GM13977 (cell line): ENCODE data around the gene AKT3.

ENCODE experiments used
- DNase-seq: peaks from one replicate; pipeline ENCODE4 v3.0.0; 2012; ENCODE audit warnings: low spot score
- in situ Hi-C: fragments of 300-500 bp; cut with MboI; formaldehyde crosslinking; loops from one replicate; pipeline ENCODE4 v1.12.0; 2022; ENCODE audit warnings: low sequenced_read_pairs, low pct_unique_long_range_greater_than_20kb, mixed read lengths, inconsistent platforms; ENCODE audit not compliant: unreplicated experiment
- TF ChIP-seq, protein P1 (sequence below): IDR thresholded peaks from 2 replicates; pipeline ENCODE4 v1.5.1; 2012; ENCODE audit warnings: mild to moderate bottlenecking, control low read depth; ENCODE audit not compliant: insufficient read depth; ENCODE audit errors: extremely low read depth, missing control alignments

The AKT3 gene

DNA sequence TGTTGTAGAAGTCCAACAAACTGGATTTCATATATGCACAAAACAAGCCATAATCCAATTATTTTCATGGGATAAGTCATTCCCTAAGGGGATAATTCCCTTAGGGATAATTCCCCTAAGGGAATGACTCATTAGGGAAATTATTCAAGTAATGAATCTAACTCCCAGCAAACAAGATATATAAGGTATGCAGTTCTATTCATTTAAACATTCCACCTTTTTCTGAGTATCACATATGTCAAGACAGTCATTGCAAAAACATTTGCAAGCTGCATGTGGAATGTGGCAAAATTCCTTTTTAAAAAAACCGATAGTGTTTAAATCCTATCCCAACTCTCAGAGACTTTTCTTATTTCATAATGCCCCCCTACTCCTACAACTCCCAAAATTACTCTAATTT, 131.2 kb downstream of the AKT3 start:
- TF ChIP-seq, protein P1, sequence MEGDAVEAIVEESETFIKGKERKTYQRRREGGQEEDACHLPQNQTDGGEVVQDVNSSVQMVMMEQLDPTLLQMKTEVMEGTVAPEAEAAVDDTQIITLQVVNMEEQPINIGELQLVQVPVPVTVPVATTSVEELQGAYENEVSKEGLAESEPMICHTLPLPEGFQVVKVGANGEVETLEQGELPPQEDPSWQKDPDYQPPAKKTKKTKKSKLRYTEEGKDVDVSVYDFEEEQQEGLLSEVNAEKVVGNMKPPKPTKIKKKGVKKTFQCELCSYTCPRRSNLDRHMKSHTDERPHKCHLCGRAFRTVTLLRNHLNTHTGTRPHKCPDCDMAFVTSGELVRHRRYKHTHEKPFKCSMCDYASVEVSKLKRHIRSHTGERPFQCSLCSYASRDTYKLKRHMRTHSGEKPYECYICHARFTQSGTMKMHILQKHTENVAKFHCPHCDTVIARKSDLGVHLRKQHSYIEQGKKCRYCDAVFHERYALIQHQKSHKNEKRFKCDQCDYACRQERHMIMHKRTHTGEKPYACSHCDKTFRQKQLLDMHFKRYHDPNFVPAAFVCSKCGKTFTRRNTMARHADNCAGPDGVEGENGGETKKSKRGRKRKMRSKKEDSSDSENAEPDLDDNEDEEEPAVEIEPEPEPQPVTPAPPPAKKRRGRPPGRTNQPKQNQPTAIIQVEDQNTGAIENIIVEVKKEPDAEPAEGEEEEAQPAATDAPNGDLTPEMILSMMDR: no peak
- DNase-seq: no peak
- in situ Hi-C loops: loop anchor here (25.0 kb wide), 1 partner anchor 543 kb away; no protein-coding TSS in a partner anchor

DNA sequence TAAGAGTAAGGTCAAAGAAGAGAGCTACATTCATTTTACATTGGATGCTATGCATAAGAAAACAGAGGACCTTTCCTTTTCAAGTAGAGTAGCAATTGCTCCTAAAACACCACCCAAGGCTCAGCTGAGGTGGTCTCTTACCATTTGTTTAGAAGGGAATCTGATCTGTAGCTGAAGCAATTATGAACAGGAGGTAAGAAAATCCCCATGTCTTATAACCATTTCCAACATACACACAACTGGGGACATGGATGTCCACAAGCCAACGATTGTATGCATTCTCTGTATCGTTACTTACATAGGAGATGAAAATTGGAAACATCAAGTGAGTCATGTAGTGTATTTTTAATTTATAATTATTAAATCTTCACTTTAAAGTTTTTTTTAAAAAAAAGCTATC, 132.0 kb downstream of the AKT3 start:
- TF ChIP-seq, protein P1: no peak
- in situ Hi-C loops: loop anchor here (25.0 kb wide), 1 partner anchor 544 kb away; no protein-coding TSS in a partner anchor
- no peak for DNase-seq

DNA sequence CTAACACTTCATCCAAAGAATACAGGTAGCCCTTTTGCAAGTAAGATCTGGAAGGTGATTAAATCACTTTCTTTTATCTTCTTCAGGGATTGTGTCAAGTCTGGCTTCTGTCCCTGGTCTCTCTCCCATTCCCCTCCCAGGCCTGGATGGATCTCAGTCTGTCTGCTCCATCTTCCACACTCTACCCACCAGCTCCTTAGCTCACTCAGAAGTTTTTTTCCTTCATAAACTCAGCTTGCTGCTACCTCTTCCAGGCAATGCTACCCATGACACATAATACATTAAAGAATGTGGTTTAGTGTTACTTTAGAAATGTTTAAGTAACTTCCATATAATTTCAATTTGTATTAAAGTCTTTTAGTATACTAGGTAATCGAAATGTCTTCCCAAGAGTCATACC, 133.1 kb downstream of the AKT3 start:
- TF ChIP-seq, protein P1: no peak
- in situ Hi-C loops: loop anchor here (25.0 kb wide), 1 partner anchor 545 kb away; no protein-coding TSS in a partner anchor
- DNase-seq: no peak

DNA sequence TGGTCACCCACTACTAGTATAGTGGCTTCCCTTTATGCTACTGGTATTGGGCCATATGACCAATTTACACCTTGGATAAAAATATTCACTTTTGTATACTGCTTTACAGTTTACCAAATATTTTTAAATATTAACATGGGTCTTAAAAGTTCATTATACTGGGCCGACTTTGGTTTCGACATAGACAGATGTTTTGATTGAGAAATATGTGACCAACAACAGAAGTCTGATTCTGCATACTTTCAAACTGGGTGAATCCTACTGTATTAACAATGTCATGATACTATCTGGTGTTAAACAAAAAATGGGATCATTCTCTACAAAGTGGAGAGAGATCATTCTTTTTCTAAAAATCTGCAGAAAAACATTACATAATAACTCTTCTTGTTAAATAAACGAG, 134.8 kb downstream of the AKT3 start:
- no peak for DNase-seq
- in situ Hi-C loops: loop anchor here (25.0 kb wide), 1 partner anchor 547 kb away; no protein-coding TSS in a partner anchor
- TF ChIP-seq, protein P1: no peak

DNA sequence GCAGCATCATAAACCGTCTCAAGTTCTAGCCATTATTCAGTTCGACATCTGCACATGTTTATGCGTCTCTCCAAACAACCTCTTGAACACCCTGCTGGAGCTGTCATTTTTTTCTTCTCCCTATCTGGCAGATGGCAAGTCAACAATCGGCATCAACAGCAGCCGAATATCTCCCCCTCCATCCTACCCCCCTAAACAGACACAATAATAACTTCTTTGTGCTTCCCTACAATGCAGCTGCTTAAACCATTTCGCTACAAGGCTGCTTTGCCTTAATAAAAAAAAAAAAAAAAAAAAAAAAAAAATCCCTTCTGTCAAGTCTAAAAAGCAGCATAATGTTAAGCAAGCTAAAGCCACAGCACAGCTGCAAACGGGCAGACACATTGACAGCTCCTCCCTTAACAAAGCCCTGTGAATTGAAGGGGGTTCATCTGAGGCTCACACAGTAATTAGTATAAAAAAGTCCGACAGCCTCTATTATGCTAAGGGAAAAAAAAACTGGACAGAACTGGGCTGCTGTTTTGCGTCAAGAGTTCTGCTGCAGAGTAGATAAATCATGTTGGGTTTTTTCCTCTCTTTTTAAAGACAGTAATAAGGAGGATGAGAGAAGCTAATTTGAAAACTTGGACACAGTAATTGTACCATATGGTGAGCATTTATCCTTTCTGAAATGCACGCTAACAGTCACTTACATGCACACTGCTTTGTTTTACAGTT, 136.4 kb downstream of the AKT3 start:
- TF ChIP-seq, protein P1: no peak
- DNase-seq: no peak
- in situ Hi-C loops: loop anchor here (25.0 kb wide), 1 partner anchor 549 kb away; no protein-coding TSS in a partner anchor

DNA sequence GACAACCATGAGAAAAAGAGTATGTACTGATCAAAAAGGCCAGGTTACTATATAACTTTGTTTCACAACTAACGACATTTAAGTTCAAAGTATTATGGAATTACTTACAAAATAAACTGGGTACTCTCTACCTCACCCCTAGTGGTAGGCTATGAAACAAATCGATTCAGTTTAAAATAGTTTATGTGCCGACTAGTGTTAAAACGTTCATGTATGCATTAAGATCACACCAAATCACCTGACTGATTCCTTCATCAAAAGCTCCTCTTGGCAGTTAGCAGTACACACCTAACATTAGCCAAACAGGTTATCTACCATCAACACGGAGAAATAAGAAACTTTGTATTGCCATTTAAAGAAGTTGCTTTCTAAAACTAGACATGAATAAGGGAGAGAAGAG, 137.1 kb downstream of the AKT3 start:
- DNase-seq: no peak
- in situ Hi-C loops: loop anchor here (25.0 kb wide), 1 partner anchor 549 kb away; no protein-coding TSS in a partner anchor
- TF ChIP-seq, protein P1: no peak
